ENCODE measurements around the gene EFCAB8.

DNA sequence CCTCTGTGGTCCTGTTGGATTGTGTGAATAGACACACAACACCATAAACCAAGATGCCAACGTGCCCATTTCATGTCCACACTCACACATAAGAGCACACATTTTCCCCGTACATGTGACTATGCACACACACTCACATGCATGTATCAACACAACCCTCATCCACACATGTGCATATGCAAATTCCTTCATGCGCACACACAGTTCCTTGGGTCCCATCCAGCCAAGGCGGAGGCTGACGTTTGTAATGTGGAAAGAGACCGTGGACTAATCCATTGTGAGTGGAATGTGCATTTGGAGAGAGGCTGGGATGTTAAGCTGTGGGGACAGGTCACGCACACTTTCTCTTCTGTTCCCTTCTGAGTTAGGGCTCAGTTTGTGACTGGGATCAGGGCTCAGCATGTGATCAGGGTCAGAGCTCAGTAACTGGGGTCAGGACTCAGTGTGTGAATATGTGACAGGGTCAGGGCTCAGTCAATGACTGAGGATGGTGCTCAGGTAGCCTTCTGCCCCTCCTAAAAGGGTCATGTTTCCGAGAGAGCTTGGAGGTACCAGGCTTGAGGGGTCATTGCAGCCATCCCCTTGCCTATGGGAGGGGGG, 148.2 kb downstream of the EFCAB8 start:
- TF ChIP-seq, protein P1, sequence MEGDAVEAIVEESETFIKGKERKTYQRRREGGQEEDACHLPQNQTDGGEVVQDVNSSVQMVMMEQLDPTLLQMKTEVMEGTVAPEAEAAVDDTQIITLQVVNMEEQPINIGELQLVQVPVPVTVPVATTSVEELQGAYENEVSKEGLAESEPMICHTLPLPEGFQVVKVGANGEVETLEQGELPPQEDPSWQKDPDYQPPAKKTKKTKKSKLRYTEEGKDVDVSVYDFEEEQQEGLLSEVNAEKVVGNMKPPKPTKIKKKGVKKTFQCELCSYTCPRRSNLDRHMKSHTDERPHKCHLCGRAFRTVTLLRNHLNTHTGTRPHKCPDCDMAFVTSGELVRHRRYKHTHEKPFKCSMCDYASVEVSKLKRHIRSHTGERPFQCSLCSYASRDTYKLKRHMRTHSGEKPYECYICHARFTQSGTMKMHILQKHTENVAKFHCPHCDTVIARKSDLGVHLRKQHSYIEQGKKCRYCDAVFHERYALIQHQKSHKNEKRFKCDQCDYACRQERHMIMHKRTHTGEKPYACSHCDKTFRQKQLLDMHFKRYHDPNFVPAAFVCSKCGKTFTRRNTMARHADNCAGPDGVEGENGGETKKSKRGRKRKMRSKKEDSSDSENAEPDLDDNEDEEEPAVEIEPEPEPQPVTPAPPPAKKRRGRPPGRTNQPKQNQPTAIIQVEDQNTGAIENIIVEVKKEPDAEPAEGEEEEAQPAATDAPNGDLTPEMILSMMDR (IDR thresholded peaks at IDR 0.05) = no peak
- TF ChIP-seq POLR2A (IDR thresholded peaks at IDR 0.05) = no peak

All from body of pancreas (tissue), 4 donors.